Daoy (cell line): ENCODE results near the gene AP1S1. TPM values are rescaled to one million over a fixed set of nuclear protein-coding genes. Genes with fewer than 3 reads are reported as not detected.
"Not testable (repeated sequence)": the region's sequence is repeated elsewhere in the genome, so short reads cannot be mapped to it uniquely, and the experiment has no call there.

ENCODE experiments used
- DNase-seq: peaks from one replicate; pipeline ENCODE4 v3.0.0-alpha.2; 2015; ENCODE audit warnings: low read depth
- total RNA-seq: library from RNA; depleted of rRNA; stranded (reverse); fragments of >200 nt; shearing (Covaris generic); gene quantifications from 2 replicates; pipeline ENCODE4 v1.2.3, GENCODE V29; 2014; rRNA removed

AP1S1 gene
- total RNA-seq: 320 and 364 TPM in 2 replicates

- DNase-seq: peak; percentile 99
Measured at GRCh38 chr7:101153969-101154692, at the start of gene AP1S1. Gene AP1S1, plus strand, starts transcription at chr7:101154476. Its CDS starts 39 bp downstream, at chr7:101154515.

- peak; percentile 83 for DNase-seq
Measured at GRCh38 chr7:101104799-101105198, 49.5 kb upstream of the AP1S1 start.

GRCh38 chr7:101105248-101105647 lies 49.0 kb upstream of the AP1S1 start:
- DNase-seq: not testable (repeated sequence)

GRCh38 chr7:101106386-101106785 lies 47.9 kb upstream of the AP1S1 start:
- no peak for DNase-seq

GRCh38 chr7:101108330-101108857 lies 45.9 kb upstream of the AP1S1 start:
- peak; percentile 93 for DNase-seq

GRCh38 chr7:101108961-101109360 lies 45.3 kb upstream of the AP1S1 start:
- peak; percentile 90 for DNase-seq

- DNase-seq: no peak
Measured at GRCh38 chr7:101109368-101109767, 44.9 kb upstream of the AP1S1 start.

- no peak for DNase-seq
Measured at GRCh38 chr7:101111261-101111660, 43.0 kb upstream of the AP1S1 start.

GRCh38 chr7:101112233-101112632 lies 42.0 kb upstream of the AP1S1 start:
- DNase-seq: no peak

GRCh38 chr7:101113140-101113539 lies 41.1 kb upstream of the AP1S1 start:
- not testable (repeated sequence) for DNase-seq

- no peak for DNase-seq
Measured at GRCh38 chr7:101113836-101114235, 40.4 kb upstream of the AP1S1 start.

- peak; percentile 80 for DNase-seq
Measured at GRCh38 chr7:101114492-101114891, 39.8 kb upstream of the AP1S1 start.

GRCh38 chr7:101115215-101115614 lies 39.1 kb upstream of the AP1S1 start:
- no peak for DNase-seq

GRCh38 chr7:101116898-101117297 lies 37.4 kb upstream of the AP1S1 start:
- peak; percentile 88 for DNase-seq

- DNase-seq: no peak
Measured at GRCh38 chr7:101118856-101119255, 35.4 kb upstream of the AP1S1 start.

- peak; percentile 75 for DNase-seq
Measured at GRCh38 chr7:101119876-101120275, 34.4 kb upstream of the AP1S1 start.

- DNase-seq: no peak
Measured at GRCh38 chr7:101120315-101120714, 34.0 kb upstream of the AP1S1 start.

- not testable (repeated sequence) for DNase-seq
Measured at GRCh38 chr7:101121631-101121990, 32.7 kb upstream of the AP1S1 start.

- peak; percentile 100 for DNase-seq
Measured at GRCh38 chr7:101121991-101122932, 32.0 kb upstream of the AP1S1 start.

GRCh38 chr7:101122933-101123702 lies 31.2 kb upstream of the AP1S1 start:
- no peak for DNase-seq

GRCh38 chr7:101123703-101124068 lies 30.6 kb upstream of the AP1S1 start:
- DNase-seq: no peak
